GM18873 (cell line): ENCODE measurements around the gene MANSC4.
A peak's percentile ranks its signal among the peaks of the same experiment; 100 is the strongest.

ENCODE experiments used
- ATAC-seq: cut with Tn5 transposase; IDR thresholded peaks from one replicate; pipeline ENCODE4 v1.9.1; 2021; ENCODE audit warnings: mild to moderate bottlenecking, moderate library complexity, moderate number of reproducible peaks; ENCODE audit not compliant: unreplicated experiment, low FRiP score

Gene MANSC4

GRCh38 chr12:27779920-27780611 lies at the start of gene MANSC4, which contains the start of gene KLHL42:
Gene MANSC4 (minus strand): TSS chr12:27780236. CDS start chr12:27771276, 8,960 bp downstream.
Gene KLHL42 (plus strand): TSS chr12:27780233. CDS start chr12:27780331, 98 bp downstream.
- peak; percentile 76 for ATAC-seq

- ATAC-seq = no peak
Measured at GRCh38 chr12:27828196-27828595, 48.2 kb upstream of the MANSC4 start.

DNA sequence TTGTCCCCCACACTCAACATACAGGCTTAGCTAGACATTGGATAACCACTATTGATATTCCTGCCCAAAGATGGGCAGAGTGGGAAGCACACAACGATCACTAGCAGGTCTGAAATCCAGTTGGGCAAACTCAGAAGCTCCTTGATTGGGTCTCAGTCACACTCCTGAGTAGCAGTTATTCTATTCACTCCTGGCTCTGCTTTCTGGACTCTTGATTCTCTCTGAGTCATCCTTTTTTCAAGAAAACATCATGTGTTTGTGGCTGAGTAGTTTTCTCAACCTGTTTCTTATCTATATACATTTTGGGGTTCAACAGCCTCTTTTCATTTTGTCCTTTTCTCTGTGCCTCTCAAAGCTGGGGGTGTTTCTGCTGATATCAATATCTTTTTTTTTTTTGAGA lies 46.0 kb upstream of the MANSC4 start:
- ATAC-seq = no peak

DNA sequence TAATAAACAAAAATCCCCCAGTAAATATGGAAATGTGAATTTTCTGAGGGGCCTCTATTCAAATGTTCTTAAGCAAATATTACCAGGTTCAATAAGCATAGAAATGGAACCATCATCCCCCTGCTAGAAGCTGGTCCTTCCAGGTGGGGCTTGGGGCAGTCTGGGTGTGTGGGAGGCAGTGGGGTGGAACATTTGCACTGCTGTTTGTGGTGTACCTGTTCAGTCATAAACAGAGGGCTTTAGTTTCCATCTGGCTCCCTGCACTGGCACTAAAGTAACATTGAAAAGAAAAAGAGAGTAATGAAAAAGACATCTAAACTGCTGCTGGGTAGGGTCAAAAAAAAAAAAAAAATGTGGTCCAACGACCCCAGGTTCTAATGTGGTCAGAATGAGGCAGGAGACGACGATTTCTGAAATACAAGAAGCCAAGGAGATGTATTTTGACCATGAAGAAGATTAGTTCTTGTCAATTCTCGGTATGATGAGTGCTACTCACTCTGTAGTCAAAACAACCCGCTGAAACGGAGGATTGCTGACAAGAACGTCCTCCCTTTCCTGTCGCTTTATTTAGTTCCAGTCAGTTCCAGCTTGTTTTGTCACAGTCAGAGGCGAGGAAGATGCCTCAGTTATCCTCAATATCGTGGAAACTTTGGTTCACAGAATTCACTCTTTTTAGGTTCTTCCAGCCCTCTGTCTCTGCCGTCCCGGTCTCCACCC lies 44.2 kb upstream of the MANSC4 start:
- ATAC-seq = peak; percentile 62

DNA sequence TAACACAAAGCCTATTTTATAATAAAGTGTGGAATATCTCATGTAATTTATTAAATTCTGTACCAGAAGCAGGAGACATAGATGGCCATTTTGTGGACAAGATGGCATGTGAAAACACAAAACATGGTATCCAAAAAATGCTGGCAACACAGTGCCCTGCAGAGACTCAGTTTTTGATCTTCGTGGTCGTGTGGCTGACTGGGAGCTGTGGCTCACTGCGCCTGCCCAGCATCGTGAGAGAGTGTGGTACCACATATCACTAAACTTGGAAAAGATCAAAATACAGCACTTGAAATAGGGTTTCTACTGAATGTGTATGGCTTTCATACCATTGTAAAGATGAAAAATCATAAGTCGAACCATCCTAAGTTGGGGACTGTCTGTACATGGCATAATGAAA lies 43.0 kb upstream of the MANSC4 start:
- ATAC-seq = no peak

DNA sequence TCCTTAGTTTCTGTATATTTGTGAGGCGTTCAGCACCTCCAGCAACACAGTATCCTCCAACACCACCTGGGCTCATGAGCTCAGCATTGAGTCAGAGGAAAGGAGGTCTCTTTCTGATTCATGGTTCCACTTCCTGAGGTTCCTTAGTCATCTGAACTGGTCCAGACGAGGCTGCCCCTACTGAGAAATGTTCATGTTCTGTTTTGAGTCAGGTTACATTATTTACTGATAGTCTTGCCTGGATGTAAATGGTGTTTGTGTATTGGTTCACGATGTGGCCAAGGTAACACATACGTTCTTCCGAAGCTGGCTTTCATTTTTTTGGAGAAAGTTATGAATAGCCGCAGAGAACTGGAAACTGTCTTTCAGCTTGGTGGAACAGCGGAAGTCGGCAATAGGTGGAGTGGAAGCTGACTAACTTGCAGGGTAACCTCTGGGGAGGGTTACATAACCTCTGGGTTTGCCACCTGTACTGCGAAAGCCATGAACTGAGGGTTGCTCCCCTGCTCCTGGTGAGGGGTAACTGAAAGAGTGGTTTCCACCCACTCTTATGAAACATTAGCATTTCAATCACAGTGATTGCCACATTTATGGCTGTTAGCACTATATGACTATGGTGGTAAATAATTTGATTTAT lies 42.2 kb upstream of the MANSC4 start:
- peak; percentile 76 for ATAC-seq

- no peak for ATAC-seq
Measured at GRCh38 chr12:27821259-27821973, 41.4 kb upstream of the MANSC4 start.

DNA sequence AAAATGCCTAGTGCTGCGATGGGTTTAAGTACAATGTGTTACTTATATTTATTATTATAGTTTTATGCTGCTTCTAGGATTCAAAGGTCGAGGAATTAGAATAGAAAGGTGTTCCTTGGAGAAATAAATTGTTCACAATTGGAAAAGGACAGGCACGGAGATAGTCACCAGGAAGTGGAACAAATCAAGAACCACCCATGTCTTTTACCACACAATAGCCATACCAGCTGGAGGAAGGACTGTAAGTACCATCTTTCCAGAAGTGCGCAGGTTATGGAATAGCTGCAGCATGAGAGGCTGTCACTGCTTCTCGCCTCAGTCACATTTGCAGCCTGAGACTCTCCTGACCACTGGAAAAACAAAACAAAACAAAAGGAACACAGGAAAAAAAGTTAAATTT lies 40.5 kb upstream of the MANSC4 start:
- ATAC-seq = no peak

DNA sequence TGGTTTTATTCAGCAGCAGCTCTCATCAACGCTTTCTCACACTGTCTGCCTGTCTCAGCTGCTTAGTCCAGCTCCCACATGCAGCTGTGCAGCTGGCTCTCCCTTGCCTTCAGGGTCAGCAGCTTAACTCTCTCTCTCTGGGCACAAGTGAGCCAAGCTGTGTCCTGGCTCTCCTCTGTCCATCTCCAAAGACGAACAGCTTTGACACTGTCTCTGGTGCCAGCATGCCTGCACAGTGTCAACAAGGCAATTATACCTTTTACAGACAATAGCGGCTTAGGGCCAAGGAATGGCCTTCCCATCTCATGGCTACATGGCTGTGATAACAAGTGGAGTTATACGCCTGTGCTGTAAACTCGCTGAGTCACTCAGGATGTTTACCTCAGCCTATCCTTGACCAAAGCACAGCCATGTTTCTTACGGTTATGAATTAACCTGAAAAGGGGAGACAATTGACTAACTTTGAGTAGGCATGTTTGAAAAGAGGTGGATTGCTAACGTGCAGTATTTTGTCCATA lies 38.4 kb upstream of the MANSC4 start:
- ATAC-seq = no peak

DNA sequence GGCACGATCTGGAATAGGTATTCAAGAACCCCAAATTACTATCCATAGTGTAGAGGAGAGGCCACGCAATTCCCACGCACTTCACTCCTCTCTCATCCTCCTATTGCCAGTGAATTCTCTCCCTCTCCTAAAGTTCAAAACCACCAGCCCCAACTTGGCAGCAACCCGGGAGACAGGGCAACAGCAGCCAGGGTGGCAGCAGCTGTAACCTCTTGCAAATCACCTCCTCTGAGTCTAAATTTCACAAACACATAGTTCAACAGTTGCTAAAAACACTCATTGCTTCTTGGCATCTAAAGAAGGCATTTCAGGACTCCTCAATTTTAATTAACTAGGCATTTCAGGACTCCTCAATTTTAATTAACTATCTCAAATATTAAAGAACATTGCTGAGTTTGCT lies 37.7 kb upstream of the MANSC4 start:
- ATAC-seq = no peak

DNA sequence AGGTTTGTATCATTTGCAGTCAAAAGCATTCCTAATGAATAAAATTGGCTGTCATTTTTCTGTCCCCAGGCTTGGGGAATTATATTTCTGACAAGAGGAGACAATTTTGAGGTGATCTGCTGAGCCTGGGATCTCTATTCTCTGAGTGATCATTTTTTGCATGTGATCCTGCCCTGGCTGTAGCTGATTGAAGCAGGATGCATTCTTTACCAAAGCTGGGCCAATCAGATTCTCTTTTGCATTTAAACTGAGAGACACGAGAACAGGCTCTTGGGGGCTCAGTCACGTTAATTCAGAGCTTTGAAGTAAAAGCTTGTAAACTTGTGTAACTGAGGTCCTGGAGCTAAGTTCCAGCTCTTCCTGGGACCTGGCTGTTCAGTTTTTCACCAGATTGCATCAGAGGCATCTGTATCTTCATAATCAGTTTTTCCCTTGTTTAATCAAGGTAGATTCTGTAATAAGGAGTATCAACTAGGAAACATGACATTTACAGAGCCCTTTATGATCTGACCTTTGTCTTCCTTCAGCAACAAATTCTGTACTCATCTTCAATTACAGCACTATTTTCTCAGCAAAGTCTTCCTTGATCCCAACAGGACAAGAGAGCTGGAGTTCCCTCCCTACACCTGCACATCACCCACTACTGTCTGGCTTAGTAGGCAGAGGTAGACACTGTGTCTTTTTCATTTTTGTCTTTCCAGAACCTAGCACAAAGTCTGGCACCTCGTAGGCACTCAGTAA lies 35.0 kb upstream of the MANSC4 start:
- no peak for ATAC-seq

DNA sequence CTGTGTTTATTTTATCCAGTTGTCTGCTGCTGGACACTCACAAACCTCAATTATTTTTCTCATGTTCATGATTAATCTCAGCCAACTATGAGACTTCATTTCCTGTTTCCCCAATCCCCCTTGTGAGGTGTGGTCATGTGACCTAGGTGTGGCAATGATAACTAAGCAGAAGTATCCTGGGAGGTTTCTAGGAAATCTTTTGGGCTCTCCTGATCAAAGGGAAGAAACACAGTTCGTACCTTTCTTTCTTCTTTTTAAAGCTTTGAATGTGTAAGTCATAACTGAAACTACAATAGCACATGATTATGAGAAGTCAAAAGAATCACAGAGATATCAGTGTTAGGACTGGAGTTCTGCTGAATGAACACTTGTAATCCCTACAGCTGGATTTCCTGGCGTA lies 34.4 kb upstream of the MANSC4 start:
- no peak for ATAC-seq

- ATAC-seq = no peak
Measured at GRCh38 chr12:27812502-27812901, 32.5 kb upstream of the MANSC4 start.

DNA sequence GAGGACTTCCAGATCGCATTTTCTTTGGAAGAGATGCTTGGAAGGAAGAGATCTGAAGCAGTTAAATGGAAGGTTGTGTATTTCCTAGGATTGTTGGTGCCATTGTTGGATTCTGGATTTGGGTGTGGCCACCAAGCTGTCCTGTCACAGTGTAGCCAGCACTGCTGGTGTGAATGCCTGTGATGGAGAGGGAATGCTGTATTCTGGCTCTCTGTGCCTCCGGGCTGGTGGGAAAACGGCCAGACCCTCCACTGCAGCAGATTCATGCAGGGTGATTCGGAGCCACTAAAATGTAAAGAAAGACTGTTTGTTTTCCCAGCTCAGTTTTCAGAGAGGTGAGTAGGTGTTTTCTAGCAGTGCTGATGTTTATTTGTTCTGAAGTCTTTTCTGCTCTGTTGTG lies 30.7 kb upstream of the MANSC4 start:
- no peak for ATAC-seq

DNA sequence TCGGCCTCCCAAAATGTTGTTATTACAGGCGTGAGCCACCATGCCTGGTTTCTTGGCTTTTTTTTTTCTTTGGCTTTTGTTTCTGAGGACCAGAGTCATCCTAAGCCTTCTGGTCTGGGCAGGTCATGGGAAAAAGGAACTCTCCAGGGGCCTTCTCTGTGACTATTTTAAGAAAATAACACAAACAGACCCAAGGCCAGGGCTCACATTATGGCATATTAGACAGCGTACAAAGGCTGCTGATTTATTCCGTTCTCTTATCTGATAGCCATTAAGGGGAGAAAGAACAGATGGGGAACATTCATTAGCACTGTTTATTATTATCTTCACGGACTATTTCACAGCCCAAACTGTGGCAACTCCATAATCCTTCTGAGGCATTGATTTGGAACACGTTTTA lies 28.8 kb upstream of the MANSC4 start:
- ATAC-seq = no peak

GRCh38 chr12:27807063-27807703 lies 27.1 kb upstream of the MANSC4 start:
- no peak for ATAC-seq

- no peak for ATAC-seq
Measured at GRCh38 chr12:27806259-27806658, 26.2 kb upstream of the MANSC4 start.

- no peak for ATAC-seq
Measured at GRCh38 chr12:27805238-27805637, 25.2 kb upstream of the MANSC4 start.

DNA sequence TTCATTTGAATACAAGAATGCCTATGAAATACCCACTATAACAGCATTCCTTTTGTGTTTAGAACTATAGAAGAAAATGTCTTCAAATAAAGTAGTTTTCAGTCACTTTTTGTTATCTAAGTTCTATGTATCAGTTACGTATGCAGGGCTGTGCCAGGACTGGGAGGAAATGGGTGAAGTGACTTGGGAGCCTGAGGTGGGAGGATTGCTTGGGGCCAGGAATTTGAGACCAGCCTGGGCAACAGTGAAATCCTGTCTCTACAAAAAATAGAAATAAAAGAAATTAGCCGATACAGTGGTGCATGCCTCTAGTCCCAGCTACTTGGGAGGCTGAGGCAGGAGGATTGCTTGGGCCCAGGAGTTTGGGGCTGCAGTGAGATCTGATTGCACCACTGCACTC lies 22.9 kb upstream of the MANSC4 start:
- ATAC-seq = no peak

- no peak for ATAC-seq
Measured at GRCh38 chr12:27802511-27802910, 22.5 kb upstream of the MANSC4 start.
